Mesothelial cell of epicardium (in vitro differentiated cells): ENCODE data around the gene SPTBN5. TPM values are rescaled to one million over a fixed set of nuclear protein-coding genes. Genes with fewer than 3 reads are reported as not detected.

Source experiments
- DNase-seq, 2 experiments: peaks; one replicate each; pipeline ENCODE4 v3.0.0; 2021; ENCODE audit warnings: low spot score in 2 of 2; ENCODE audit not compliant: unreplicated experiment in 2 of 2
- H3K27ac Mint-ChIP-seq: 2 replicates; pipeline ENCODE4 v1.8.0; 2021; ENCODE audit warnings: mixed read lengths
- H3K27me3 Mint-ChIP-seq: 2 replicates; pipeline ENCODE4 v1.8.0; 2021; ENCODE audit warnings: low read depth, mixed read lengths
- H3K36me3 Mint-ChIP-seq: 2 replicates; pipeline ENCODE4 v1.8.0; 2021; ENCODE audit warnings: mixed read lengths
- H3K4me1 Mint-ChIP-seq: 2 replicates; pipeline ENCODE4 v1.8.0; 2021; ENCODE audit warnings: mixed read lengths
- H3K4me3 Mint-ChIP-seq: 2 replicates; pipeline ENCODE4 v1.8.0; 2021; ENCODE audit warnings: mild to moderate bottlenecking, moderate library complexity, mixed read lengths
- H3K9me3 Mint-ChIP-seq: 2 replicates; pipeline ENCODE4 v1.8.0; 2021; ENCODE audit warnings: mixed read lengths
- CTCF ChIP-seq: fragments of 200-600 bp; sonication (generic); IDR thresholded peaks from one replicate; pipeline ENCODE4 v1.5.0; 2021; ENCODE audit warnings: antibody characterized with exemption; ENCODE audit not compliant: unreplicated experiment
- total RNA-seq: library from RNA; stranded (reverse); gene quantifications from 3 replicates; pipeline ENCODE4 v1.2.1, GENCODE V29; 2021

Gene SPTBN5
- total RNA-seq, 1 donor from 2014 or later, result 2.7 TPM

- no peaks in the 10 kb centered on the region for H3K27me3 Mint-ChIP-seq
- no peak for TF ChIP-seq CTCF
- DNase-seq, result no peak
- H3K9me3 Mint-ChIP-seq, result no peaks in the 10 kb centered on the region
- no peak overlapping the region for H3K4me3 Mint-ChIP-seq
- H3K4me1 Mint-ChIP-seq, result peaks cover 13% of the 10 kb centered on the region
- H3K27ac Mint-ChIP-seq, result no peak overlapping the region
- H3K36me3 Mint-ChIP-seq, result peaks cover 3% of the 10 kb centered on the region
Observed at GRCh38 chr15:41810651-41811431, 83.0 kb downstream of the SPTBN5 start.

GRCh38 chr15:41809526-41810220, 84.2 kb downstream of the SPTBN5 start:
- Mint-ChIP-seq H3K4me3 (no peak overlapping the region), H3K4me1 (peaks cover 21% of the 10 kb centered on the region), H3K9me3 (no peaks in the 10 kb centered on the region), H3K36me3 (no peaks in the 10 kb centered on the region), H3K27me3 (no peaks in the 10 kb centered on the region), H3K27ac (no peak overlapping the region)
- no peak for DNase-seq
- no peak for TF ChIP-seq CTCF

DNA sequence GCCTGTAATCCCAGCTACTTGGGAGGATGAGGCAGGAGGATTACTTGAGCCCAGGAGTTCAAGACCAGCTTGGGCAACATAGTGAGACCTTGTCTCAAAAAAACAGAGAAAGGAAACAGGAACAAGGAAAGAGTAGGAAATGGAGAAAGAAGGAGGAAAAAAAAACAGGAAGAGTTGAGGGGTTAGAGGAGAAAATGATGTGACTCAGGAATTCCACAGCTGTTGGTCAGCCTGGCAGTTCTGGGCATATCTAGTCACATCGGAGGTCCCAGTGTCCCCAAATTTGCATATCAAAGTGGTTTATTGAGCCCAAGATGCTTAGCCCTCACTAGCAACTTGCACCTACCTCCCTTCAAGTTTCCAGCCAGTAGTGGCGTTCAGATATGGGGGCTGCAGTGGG, 84.7 kb downstream of the SPTBN5 start:
- Mint-ChIP-seq H3K27me3 (no peaks in the 10 kb centered on the region), H3K27ac (no peak overlapping the region), H3K4me3 (no peak overlapping the region), H3K4me1 (peaks cover 26% of the 10 kb centered on the region), H3K36me3 (peaks cover under 1% of the 10 kb centered on the region), H3K9me3 (no peaks in the 10 kb centered on the region)
- DNase-seq, result no peak
- no peak for TF ChIP-seq CTCF

DNA sequence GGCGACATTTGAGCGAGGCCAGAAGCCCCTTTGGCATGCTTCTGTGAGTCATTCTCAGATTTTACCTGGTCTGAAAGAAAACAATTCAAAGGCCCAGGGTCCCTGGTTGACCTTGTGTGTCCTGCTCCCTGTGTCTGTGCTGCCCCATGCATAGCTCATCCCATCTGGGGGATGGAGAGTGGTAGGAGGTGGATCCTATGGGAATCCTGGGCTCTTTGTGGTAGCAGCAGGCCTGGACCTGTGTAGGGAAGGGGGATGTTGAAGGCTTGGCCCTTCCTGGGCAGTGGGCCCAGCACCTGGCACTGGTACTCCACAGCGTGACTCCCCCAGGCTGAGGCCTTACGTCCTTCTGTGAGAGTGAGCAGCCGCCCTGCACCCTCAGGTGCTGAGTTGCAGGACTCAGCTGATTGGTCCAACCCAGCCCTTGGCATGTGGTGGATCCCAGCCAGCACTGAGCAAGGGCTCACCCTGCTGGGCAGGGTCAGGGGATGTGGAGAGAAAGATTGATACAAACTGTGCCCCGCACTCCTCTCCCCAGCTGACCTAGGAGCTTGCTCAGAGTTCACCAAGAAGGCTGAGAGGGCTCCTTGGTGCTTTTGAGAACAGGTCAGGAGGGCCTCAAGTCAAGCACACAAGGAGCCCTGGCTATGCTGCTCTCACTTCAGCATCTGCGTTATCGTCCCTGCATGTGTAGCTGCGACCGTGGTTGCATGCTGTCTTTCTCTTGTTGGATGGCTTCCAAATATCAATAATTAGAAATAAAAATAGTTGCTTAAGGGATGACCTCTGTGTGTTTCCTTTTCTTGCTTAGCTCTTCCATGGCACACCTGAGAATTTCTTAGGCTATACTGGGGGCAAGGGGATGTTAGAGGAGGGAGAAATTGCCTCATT, 87.3 kb downstream of the SPTBN5 start:
- Mint-ChIP-seq H3K9me3 (no peaks in the 10 kb centered on the region), H3K36me3 (peaks cover 1% of the 10 kb centered on the region), H3K27me3 (no peaks in the 10 kb centered on the region), H3K27ac (peak overlapping the region; percentile 35), H3K4me1 (peaks cover 28% of the 10 kb centered on the region), H3K4me3 (no peak overlapping the region)
- TF ChIP-seq CTCF, result no peak
- DNase-seq, result no peak

DNA sequence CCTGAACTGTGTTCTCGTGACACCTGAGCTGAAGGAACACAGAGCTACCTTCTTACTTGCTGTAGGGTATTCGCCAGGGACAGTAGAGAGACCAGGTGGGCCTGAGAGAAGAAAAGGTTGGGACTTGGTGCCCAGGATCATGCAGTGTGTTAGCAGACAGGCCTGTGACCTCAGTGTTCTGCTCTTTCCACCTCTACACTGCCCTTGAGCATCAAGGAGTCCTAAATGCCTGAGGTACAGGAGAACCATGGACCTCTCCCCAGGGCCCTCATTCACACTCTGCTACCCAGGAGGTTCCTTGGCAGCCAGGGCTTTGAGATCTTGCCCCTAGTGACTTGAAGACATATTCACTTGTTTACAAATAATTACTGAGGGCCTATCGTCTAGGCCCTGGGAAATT, 88.1 kb downstream of the SPTBN5 start:
- no peak for DNase-seq
- peaks cover 8% of the 10 kb centered on the region for H3K36me3 Mint-ChIP-seq
- no peaks in the 10 kb centered on the region for H3K9me3 Mint-ChIP-seq
- no peaks in the 10 kb centered on the region for H3K27me3 Mint-ChIP-seq
- no peak for TF ChIP-seq CTCF
- peak overlapping the region; percentile 69 for H3K27ac Mint-ChIP-seq
- H3K4me3 Mint-ChIP-seq, result no peak overlapping the region
- peaks cover 28% of the 10 kb centered on the region for H3K4me1 Mint-ChIP-seq
